ENCODE results near the gene HSD3B7.

The HSD3B7 gene

DNA sequence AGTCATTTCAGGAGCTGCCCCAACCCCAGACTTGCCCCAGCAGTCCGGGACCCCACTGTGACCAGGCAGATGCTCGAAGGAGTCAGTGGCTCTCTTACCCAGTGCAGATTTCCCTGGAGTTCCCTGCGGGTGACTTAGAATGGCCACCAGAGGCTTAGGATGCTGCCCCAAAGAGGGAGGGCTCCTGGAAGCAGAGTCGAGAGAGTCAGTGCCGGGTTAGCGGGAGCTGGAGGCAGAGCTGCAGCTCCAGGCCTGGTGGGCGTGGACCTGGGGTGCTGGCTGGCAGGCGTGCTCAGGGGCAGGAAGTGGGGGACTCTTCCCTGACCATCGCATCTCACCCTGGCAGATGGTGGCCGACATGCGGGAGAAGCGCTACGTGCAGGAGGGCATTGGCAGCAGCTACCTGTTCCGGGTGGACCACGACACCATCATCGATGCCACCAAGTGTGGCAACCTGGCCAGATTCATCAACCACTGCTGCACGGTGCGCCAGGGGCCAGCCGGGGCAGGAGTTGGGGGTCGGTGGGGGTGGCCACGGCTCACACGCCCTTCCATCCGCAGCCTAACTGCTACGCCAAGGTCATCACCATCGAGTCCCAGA is 1.6 kb upstream of the HSD3B7 start:
- no peak for DNase-seq (ENCODE audit: low read depth)

DNA sequence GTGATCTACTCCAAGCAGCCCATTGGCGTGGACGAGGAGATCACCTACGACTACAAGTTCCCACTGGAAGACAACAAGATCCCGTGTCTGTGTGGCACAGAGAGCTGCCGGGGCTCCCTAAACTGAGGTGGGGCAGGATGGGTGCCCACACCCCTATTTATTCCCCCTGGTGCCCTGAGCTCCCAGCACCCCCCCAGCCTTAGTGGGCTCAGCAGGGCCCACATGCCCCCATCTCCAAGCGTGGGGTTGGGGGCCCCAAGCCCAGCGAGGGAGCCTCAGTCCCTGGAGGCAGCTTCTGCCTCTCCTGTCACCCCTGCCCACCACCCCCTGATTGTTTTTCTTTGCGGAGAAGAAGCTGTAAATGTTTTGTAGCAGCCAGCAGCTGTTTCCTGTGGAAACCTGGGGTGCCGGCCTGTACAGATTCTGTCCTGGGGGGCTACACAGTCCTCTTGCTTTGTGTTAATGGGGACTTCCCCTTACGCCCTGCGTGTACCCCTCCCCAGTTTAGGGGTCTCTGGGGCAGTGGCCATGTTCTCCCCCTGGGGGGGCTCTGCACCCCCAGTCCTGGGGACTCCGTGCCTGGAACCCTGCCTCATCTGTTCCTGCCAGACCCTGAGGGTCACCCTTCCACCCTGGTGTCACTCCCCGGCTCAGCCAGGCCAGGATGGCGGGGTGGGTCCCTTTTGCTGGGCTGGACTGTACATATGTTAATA is 953 bp upstream of the HSD3B7 start:
- DNase-seq (ENCODE audit: low read depth) = no peak

- DNase-seq (ENCODE audit: low read depth) = no peak
Measured at GRCh38 chr16:30985401-30986128, 558 bp downstream of the HSD3B7 start.

- no peak for DNase-seq (ENCODE audit: low read depth)
Measured at GRCh38 chr16:30986129-30986991, 1.4 kb downstream of the HSD3B7 start.

DNA sequence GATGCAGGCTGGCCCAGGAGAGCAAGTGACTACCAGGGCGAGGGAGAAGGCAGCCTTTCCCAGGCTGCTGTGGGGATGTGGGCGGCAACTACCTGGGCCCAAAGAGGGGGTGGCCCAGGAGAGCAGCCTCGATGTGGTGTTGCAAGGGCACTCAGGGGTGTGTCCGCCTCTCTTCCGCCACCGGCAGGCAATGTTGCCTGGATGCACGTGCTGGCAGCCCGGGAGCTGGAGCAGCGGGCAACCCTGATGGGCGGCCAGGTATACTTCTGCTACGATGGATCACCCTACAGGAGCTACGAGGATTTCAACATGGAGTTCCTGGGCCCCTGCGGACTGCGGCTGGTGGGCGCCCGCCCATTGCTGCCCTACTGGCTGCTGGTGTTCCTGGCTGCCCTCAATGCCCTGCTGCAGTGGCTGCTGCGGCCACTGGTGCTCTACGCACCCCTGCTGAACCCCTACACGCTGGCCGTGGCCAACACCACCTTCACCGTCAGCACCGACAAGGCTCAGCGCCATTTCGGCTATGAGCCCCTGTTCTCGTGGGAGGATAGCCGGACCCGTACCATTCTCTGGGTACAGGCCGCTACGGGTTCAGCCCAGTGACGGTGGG is 2.7 kb downstream of the HSD3B7 start:
- DNase-seq (ENCODE audit: low read depth) = no peak

DNA sequence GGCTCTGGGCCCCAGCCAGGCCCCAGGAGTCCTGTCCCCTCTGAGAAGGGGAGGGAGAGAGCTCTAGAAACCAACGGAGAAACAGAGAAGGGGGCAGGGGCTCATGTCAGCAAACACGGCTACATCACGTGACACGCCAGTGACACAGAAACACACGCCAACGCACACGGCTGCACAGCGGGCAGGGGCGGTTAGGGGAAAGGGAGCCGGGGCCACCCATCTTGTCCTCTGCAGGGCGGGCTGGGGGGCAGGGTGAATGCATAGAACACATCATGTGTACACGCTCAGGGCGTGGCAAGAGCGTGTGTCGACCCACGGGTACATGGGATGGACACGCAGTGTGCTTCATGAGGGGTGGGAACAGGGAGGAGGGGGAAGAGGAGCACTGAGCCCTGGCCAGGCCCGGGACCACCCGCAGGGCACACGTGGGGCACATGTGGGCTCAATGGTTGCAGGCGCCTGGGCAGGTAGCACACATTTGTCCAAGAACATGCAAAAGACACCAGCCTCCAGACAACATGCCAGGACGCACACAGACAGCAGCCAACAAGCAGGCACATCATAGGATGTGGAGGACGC is 4.6 kb downstream of the HSD3B7 start:
- no peak for DNase-seq (ENCODE audit: low read depth)

- no peak for DNase-seq (ENCODE audit: low read depth)
Measured at GRCh38 chr16:30990105-30990504, 5.1 kb downstream of the HSD3B7 start.

DNA sequence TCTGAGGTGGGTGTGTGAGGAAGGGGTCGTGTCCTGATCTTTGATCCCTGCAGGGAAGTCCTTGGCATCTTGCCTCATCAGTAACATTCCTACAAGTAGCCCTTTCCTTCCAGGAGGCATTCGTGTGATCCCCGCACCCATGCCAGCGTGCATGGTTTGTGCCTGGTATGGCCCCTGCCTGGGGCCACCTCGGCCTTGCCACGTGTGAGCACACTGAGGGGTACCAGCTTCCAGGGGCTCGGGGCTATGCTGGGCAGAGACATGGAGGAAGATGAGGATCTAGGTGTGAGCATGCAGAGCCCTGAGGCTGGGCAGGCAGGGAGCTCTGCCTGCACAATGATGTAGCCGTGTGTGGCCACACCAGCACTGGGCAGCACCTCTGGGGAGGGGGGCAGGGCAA is 6.0 kb downstream of the HSD3B7 start:
- no peak for DNase-seq (ENCODE audit: low read depth)

DNA sequence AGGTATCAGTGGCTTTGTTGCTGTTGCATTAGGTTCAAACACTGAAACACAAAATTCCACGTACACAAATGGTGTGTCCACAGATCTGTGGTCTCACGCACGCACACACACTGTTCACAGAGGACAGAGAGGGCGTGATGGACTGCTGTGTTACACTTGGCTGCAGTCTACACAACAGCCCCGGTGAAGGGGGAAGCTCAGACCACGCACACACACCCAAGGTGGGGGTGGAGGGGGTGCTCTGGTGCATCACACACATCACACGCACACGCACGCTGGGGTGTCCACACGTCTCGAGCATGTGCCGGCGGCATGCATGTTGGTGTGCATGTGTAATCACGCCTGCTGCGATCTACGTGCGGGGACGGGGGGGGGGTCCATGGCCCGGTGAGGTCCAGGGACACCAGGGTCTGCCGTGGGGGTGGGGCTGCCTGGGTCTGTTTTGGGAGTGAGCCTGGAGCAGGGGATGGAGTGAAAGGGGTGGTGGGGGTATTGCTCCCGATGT is 7.3 kb downstream of the HSD3B7 start:
- no peak for DNase-seq (ENCODE audit: low read depth)

DNA sequence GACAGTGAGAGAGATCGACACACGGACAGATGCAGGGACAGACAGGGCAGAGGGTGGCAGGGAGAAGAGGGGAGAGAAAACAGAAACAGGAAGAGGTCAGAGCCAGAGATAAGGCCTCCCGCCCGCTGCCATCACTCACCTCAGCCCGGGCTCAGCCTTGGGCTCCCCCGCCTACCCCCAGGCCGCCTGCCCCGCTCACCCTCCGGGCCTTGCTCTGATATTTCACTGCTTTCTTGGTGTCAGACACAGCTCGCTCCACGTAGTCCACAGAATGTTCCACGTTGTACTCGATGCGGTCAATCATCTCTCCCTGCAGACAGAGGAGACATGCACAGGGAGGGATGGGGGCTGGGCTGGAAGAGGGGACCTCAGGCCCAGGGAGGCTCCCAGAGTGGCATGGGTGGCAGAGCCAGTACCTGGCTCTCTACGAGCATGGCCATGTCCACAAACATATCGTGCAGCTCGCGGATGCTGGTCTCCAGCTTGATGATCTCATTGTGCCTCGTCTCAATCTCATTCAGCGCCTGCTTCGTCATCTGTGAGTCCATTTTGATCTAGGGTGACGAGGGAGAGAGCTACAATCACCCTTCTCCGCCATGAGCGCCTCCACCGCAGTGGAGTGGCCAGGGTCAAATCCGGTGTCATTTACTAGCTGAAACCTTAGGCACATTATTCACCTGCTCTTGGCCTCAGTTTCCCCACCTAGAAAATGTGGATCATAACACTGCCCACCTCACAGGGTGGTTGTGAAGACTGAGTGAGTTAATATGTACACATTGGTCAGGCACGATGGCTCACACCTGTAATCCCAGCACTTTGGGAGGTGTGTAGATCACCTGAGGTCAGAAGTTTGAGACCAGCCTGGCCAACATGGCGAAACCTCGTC is 8.2 kb downstream of the HSD3B7 start:
- no peak for DNase-seq (ENCODE audit: low read depth)

GRCh38 chr16:30995927-30996323 is 10.9 kb downstream of the HSD3B7 start:
- DNase-seq (ENCODE audit: low read depth) = no peak

DNA sequence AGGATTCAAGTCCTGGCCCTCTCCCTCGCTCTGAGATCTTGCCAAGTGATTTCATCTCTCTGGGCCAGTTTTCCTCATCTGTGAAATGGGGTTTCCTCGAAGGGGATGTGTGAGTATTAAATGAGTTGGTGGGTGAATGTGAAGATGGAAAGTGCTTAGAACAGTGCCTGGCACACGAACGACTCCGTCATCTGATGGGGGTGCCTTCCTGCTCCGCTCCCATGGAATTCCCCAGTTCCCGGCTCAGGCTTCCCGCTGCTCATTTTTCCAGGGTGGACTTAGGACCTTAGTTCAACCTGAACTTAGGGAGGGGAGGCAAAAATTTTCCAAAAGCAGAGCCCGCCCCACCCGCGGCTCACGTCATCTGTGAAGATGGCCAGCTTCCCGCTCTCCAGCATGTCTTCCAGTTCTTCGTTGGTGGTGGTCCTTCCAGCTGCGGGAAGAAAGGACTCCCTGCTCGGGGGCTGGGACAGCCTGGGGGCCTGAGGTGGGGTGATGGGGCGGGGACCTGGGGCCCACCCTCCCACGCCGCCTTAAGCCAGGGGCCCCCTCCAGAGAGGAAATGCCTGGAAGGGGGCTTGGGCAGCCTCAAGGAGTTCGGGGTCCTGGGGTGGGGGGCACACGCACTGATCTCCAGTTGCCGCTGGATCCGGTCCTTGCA is 11.4 kb downstream of the HSD3B7 start:
- no peak for DNase-seq (ENCODE audit: low read depth)

DNA sequence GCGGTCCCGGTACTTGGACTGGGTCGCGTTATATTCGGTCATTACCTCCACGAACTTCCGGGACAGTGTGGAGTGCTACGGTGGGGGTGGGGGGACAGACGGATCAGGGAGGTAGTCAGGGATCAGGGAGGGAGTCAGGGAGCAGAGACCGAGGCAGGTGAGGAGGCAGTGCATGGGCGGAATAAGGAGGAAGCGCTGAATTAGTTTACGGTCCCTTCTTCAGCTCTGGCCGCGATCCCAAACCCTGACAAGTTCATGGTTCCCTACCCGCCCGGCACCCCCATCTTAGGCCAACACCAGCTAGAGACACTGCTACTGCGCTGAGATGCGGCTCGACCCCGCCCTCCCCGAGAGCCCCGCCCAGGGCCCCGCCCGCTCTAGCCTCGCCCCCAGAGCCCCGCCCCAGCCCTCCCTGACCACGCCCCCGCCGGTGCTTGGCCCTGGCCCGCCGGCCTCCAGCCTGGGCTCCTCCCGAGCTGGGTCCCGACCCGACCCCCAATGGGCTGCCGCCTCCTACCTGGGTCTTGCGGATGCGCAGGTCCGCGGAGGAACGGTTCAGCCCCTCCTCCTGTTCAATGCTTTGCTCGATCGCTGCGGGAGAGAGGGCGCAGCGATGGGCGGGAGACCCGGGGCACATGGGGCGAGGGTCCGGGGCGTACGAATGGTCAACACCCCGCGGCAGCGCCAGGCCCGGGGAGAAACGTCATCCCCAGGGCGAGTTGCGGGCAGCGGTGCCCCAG is 12.1 kb downstream of the HSD3B7 start:
- DNase-seq (ENCODE audit: low read depth) = peak; percentile 70

- no peak for DNase-seq (ENCODE audit: low read depth)
Measured at GRCh38 chr16:30997725-30998711, 13.0 kb downstream of the HSD3B7 start.

DNA sequence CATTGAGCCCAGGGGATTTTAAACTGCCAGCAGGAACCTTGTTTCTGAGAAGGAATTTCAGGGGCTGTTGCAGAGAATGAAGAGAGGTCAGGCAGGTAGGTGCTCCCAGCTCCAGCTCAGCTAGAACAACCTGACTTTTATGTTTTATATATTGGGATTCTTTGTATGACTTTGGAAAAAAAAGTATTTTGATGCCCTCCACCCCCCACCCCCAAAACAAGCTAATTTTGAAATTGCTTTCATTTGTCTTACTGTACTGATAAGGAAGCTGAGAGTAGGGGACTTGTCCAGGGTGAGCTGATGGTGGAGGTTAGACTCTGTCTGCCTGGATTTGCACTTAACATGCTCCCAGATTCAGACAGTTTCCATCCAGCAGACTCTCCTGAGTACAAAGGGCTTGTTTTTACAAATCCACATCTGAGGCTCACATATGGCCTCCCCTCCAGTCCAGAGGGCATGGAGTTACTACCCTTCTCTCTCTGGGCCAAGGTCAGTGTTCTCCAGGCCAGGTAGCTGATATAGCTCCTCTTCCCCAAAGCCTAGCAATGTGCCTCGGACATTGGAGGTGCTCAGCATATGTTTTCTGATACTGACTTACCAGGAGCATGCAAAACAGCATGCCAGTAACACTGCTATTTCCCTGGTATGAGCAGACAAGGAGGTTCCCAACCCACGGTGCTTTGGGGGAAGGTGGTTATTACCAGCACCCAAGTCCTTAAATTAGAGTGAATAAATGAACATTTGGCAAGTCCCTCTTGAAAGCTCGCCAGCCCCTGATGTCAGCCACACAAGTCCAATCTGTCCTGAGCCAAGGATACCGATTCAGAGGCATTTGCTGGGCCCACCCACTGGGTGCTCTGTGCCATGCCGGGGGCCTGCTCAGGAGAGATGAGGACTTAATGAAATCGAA is 14.1 kb downstream of the HSD3B7 start:
- no peak for DNase-seq (ENCODE audit: low read depth)

DNA sequence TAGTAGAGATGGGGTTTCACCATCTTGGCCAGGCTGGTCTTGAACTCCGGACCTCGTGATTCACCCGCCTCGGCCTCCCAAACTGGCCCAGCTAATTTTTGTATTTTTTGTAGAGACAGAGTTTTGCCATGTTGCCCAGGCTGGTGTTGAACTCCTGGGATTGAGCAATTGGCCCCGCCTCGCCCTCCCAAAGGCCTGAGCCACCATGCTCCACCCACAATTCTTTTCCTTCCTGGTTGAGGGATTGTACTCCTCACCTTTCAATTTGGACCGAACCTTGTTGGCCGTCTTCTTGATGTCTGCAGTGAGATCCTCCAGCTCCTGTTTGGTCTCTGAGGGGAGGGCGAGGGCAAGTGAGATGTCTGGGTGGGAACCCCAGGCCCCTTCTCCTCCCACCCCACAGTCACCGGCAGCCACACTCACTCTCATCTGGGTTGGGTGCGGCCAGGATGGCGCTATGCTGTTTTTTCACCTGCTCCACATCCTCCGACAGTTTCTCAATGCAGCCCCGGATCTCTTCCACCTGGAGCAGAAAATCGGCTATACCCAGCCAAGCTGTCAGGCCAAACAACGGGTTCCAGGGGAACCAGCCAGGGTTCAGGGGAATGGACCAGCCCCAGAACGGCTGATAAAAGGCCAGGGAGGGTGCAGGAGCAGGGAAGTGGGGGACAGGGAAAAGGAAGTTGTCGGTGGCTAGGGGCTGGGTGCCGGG is 15.8 kb downstream of the HSD3B7 start:
- no peak for DNase-seq (ENCODE audit: low read depth)
